ENCODE data around the gene GLRX.
A peak's percentile ranks its signal among the peaks of the same experiment; 100 is the strongest.

GLRX gene

GRCh38 chr5:95808686-95809413 is 13.7 kb downstream of the GLRX start:
- DNase-seq (ENCODE audit: low read depth in 2 of 2) = peak; percentile 46 to 50

- DNase-seq (ENCODE audit: low read depth in 2 of 2) = no peak
These were observed 14.4 kb downstream of the GLRX start for GRCh38 chr5:95808013-95808685.

GRCh38 chr5:95806687-95807086 is 15.8 kb downstream of the GLRX start:
- no peak for DNase-seq (ENCODE audit: low read depth in 2 of 2)

GRCh38 chr5:95804736-95805539 is 17.6 kb downstream of the GLRX start:
- no peak for DNase-seq (ENCODE audit: low read depth in 2 of 2)

GRCh38 chr5:95803271-95804148 is 19.0 kb downstream of the GLRX start:
- DNase-seq (ENCODE audit: low read depth in 2 of 2) = no peak

DNA sequence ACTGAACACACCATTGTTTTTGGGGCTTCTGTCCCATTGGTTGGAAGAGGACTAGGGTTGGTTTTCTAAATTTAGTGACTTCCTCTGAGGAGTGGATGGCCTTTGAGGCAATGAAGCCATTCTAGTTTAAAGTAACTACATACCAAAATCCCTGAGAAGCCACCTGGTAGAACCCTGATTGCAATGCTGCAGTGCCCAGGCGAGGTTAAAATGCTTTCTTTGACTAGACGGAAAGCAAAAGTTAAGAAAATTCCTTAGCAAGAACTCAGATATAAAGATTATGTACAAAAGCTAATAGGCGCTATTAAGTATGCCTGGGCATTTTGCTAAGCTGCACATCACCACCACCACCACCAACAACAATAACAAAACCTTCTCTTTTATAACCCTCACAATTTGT is 20.6 kb downstream of the GLRX start:
- no peak for DNase-seq (ENCODE audit: low read depth in 2 of 2)

DNA sequence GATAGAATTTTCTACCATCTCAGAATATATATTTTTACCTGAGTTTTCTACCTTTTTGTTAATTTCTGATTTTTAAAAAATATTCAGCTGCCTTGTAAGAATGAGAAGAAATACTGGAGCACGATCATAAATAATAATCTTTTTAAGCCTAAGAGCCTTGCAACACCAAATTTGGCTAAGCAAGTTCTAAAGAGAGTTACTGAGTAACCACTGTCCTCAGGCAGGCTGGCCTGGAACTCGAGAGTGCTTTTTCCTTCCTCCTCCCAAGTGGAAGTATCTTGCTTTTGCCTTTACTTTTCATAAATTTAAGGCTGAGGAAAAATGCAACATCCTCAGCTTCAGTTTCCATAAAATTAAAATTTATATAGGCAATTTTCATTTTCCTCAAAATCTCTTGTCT is 21.0 kb downstream of the GLRX start:
- no peak for DNase-seq (ENCODE audit: low read depth in 2 of 2)

DNA sequence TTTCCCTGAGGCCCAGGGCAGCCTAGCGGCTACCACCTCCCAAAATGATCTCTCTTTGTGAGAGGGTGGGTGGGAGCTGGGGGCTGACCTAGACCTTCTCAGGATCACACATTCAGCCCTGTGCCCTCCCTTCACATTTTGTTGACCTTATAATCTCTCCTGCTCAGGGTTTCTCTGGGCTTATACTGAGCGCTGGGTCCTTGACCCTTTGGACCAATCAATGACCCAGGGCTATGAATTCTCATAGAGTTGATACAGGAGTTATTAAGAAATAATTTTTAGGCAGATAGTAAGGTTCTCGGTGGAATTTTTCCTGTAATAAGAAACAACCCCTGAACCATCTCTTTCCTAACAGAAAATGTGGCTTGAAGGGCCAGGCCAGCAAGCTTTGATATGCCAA is 22.0 kb downstream of the GLRX start:
- DNase-seq (ENCODE audit: low read depth in 2 of 2) = no peak

DNA sequence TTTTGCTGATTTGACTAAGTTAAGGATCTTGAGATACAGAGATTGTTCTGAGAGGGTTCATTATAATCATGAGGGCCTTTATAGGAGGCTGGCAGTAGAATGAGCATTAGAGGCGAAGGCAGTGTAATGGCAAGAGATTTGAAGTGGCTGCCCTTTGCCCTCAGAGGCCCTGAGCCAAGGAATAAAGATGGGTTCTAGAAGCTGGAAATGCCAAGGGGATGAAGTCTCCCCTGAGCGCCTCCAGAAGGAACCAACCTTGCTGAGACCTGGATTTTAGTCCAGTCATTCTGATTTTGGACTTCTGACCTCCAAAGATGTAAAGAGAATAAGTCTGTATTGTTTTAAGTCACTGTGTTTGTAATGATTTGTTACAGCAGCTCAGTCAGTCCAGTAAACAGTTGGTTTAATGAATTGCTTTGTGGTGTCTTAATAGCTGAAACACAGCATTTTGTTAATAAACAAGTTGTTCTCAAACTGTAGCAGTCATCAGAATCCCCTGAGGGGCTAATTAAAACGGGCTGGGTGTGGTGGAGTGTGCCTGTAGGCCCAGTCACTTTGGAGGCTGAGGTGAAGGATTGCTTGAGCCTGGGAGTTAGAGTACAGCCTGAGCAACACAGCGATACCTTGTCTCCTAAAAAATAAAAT is 23.2 kb downstream of the GLRX start:
- no peak for DNase-seq (ENCODE audit: low read depth in 2 of 2)

GRCh38 chr5:95798545-95798944 is 24.0 kb downstream of the GLRX start:
- no peak for DNase-seq (ENCODE audit: low read depth in 2 of 2)

DNA sequence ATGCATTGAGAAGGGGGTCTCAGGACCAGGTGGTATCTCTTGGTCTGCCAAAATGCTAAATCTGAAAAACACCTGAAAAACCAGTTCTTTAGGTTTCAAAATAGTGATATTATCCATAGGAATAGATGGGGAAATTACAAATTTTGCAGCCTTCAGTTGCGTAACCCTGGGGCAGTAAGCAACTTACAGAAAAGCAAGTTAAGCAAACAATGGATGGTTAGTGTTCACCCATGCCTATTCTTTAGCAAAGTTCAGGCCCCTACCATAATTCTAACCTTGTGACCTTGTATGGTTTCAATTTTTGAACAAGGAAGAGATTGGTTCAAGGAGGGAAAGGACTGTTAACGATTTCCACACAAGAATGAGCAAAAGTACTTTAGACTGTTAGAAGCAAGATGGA is 24.5 kb downstream of the GLRX start:
- no peak for DNase-seq (ENCODE audit: low read depth in 2 of 2)

- DNase-seq (ENCODE audit: low read depth in 2 of 2) = no peak
These were observed 25.2 kb downstream of the GLRX start for GRCh38 chr5:95797301-95797700.

GRCh38 chr5:95794070-95794516 is 28.4 kb downstream of the GLRX start:
- DNase-seq (ENCODE audit: low read depth in 2 of 2) = no peak

- DNase-seq (ENCODE audit: low read depth in 2 of 2) = no peak
These were observed 30.8 kb downstream of the GLRX start for GRCh38 chr5:95791751-95792150.

- DNase-seq (ENCODE audit: low read depth in 2 of 2) = no peak
These were observed 34.0 kb downstream of the GLRX start for GRCh38 chr5:95788493-95788892.

GRCh38 chr5:95786821-95787418 is 35.6 kb downstream of the GLRX start:
- DNase-seq (ENCODE audit: low read depth in 2 of 2) = no peak

DNA sequence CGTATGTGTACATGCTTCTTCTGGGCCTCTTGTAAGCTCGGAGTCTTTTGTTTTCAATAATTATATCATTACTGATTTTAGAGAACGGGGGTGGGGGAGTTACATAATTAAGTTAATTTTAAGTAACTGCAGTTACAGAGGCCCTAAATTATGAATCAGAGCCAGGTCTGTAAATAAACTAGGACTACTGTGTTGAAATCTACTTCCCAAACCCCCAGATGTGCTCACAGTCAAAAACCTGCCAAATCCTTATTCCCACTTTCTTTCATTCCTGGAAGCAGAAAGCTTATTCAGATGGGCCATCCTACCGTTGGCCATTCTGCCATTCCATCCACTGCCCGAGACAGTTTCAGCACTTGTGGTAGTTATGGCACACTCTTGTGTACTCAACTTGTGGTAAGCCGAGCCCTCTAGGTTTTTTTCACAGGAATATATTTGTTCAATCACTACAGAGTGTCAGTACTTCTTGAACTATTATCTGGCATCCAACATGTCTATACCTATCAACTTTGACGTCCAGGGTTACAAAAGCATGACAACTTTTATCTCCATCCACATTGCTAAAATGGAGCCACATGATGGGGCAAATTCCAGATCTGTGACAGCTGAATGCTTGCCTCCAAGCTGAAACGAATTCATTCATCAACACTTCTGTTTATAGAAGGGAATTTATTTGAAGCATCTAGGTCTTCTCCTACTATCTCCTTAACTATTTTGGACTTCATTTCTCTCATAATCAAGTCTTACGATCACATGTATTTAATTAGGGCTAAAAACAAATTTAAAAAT is 37.8 kb downstream of the GLRX start:
- DNase-seq (ENCODE audit: low read depth in 2 of 2) = no peak

DNA sequence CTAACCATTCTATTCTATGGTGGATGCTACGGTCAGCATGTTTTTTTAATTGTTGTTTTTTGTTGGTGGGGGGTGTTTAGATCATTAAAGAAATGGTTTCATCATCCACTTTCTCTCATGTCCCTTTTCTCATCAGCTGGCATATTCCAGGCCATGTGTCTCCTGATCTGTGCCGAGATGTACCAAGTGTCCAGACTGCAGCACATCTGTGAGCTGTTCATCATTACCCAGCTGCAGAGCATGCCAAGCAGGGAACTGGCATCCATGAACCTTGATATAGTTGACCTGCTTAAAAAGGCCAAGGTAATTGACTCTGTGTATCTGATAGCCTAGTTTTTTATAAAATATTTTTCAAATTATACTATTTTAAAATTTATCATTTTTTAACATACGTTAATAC is 38.9 kb downstream of the GLRX start:
- DNase-seq (ENCODE audit: low read depth in 2 of 2) = no peak

- DNase-seq (ENCODE audit: low read depth in 2 of 2) = no peak
These were observed 40.3 kb downstream of the GLRX start for GRCh38 chr5:95782181-95782580.

- DNase-seq (ENCODE audit: low read depth in 2 of 2) = peak; percentile 36 to 48
These were observed 41.4 kb downstream of the GLRX start for GRCh38 chr5:95781101-95781583.
